IMR-90 (cell line): Measurements from ENCODE around the gene AIP. TPM values are rescaled to one million over a fixed set of nuclear protein-coding genes. Genes with fewer than 3 reads are reported as not detected.

Source experiments
- ATAC-seq: fragments of 200-7000 bp; cut with Tn5 transposase; 2 replicates; pipeline ENCODE4 v1.9.1; 2020; ENCODE audit warnings: low read depth, mild to moderate bottlenecking, moderate library complexity
- BruUV-seq: library from RNA; stranded (reverse); fragments of 400-500 nt; replicated peaks from 2 replicates; lab custom pipeline; 2021; lab: Mats Ljungman, UMichigan
- CTCF ChIA-PET: fragments of 300-600 bp; formaldehyde crosslinking; extraction: SDS; loops from one replicate; lab custom pipeline; 2021; ENCODE audit warnings: antibody characterized with exemption; lab: Yijun Ruan, JAX
- POLR2A ChIA-PET: fragments of 300-600 bp; sonication (Branson Sonifier 250); formaldehyde crosslinking; loops from one replicate; lab custom pipeline; 2022; ENCODE audit warnings: antibody characterized with exemption; ENCODE audit not compliant: unreplicated experiment; lab: Charles Lee
- DNase-seq: peaks from one replicate; pipeline ENCODE4 v3.0.0; 2013
- H2AFZ ChIP-seq: replicated peaks from 2 replicates; pipeline ENCODE3; 2013; ENCODE audit warnings: low read length, mild to moderate bottlenecking; ENCODE audit not compliant: poor library complexity
- H2AK5ac ChIP-seq: 2 replicates; pipeline ENCODE4 v1.6.1; 2013; ENCODE audit warnings: low read depth, low read length, inconsistent platforms
- H2AK9ac ChIP-seq: replicated peaks from 2 replicates; pipeline ENCODE3; 2013; ENCODE audit warnings: mild to moderate bottlenecking, low read depth, low read length, moderate library complexity; ENCODE audit not compliant: poor library complexity
- H2BK120ac ChIP-seq: 2 replicates; pipeline ENCODE4 v1.6.1; 2013; ENCODE audit warnings: low read depth, low read length, inconsistent platforms
- H2BK15ac ChIP-seq: 3 replicates; pipeline ENCODE4 v1.6.1; 2013; ENCODE audit warnings: low read depth, low read length, inconsistent platforms
- H2BK20ac ChIP-seq: 2 replicates; pipeline ENCODE4 v1.6.1; 2013; ENCODE audit warnings: low read depth, mild to moderate bottlenecking, inconsistent platforms, low read length, moderate library complexity
- H2BK5ac ChIP-seq: 2 replicates; pipeline ENCODE4 v1.6.1; 2013; ENCODE audit warnings: mild to moderate bottlenecking, low read depth, low read length, inconsistent platforms; ENCODE audit not compliant: poor library complexity, severe bottlenecking
- H3K14ac ChIP-seq: replicated peaks from 2 replicates; pipeline ENCODE4 v1.6.1; 2013; ENCODE audit warnings: low read depth, low read length, inconsistent platforms
- H3K18ac ChIP-seq: 2 replicates; pipeline ENCODE4 v1.6.1; 2013; ENCODE audit warnings: low read depth, low read length, control low read depth
- H3K23ac ChIP-seq: 2 replicates; pipeline ENCODE4 v1.6.1; 2013; ENCODE audit warnings: low read depth, low read length, inconsistent platforms
- H3K27ac ChIP-seq: 2 replicates; pipeline ENCODE4 v1.5.1; 2013; ENCODE audit warnings: mild to moderate bottlenecking, control low read depth, low read length; ENCODE audit not compliant: insufficient read depth
- H3K27me3 ChIP-seq: 2 replicates; pipeline ENCODE4 v1.6.1; 2013; ENCODE audit warnings: low read length; ENCODE audit not compliant: control insufficient read depth, insufficient read depth
- H3K36me3 ChIP-seq: 2 replicates; pipeline ENCODE4 v1.6.1; 2013; ENCODE audit warnings: low read length, mixed read lengths; ENCODE audit not compliant: control insufficient read depth, insufficient read depth
- H3K4ac ChIP-seq: 2 replicates; pipeline ENCODE4 v1.6.1; 2013; ENCODE audit warnings: low read depth, low read length, inconsistent platforms
- H3K4me1 ChIP-seq: 2 replicates; pipeline ENCODE4 v1.6.1; 2013; ENCODE audit warnings: low read length, mixed read lengths; ENCODE audit not compliant: control insufficient read depth, insufficient read depth
- H3K4me2 ChIP-seq: 2 replicates; pipeline ENCODE4 v1.6.1; 2013; ENCODE audit warnings: low read depth, mild to moderate bottlenecking, control low read depth, low read length, moderate library complexity
- H3K4me3 ChIP-seq: 2 replicates; pipeline ENCODE4 v1.5.1; 2013; ENCODE audit warnings: low read depth, mild to moderate bottlenecking, control low read depth, low read length, moderate library complexity; ENCODE audit not compliant: insufficient read depth
- H3K56ac ChIP-seq: 2 replicates; pipeline ENCODE4 v1.6.1; 2013; ENCODE audit warnings: low read length, inconsistent platforms; ENCODE audit not compliant: insufficient read depth; ENCODE audit errors: extremely low read depth
- H3K79me1 ChIP-seq, 2 experiments: 2 replicates each; pipeline ENCODE4 v1.6.1; 2013; ENCODE audit warnings: low read length in 2 of 2, inconsistent platforms in 1 of 2, low read depth in 1 of 2
- H3K9ac ChIP-seq: 2 replicates; pipeline ENCODE4 v1.6.1; 2013; ENCODE audit warnings: low read depth, low read length, control low read depth
- H3K9me1 ChIP-seq: 2 replicates; pipeline ENCODE4 v1.6.1; 2013; ENCODE audit warnings: low read length, inconsistent platforms; ENCODE audit not compliant: insufficient read depth
- H3K9me3 ChIP-seq: 2 replicates; pipeline ENCODE4 v1.6.1; 2013; ENCODE audit warnings: low read length; ENCODE audit not compliant: control insufficient read depth, insufficient read depth
- H4K20me1 ChIP-seq: 2 replicates; pipeline ENCODE4 v1.6.1; 2013; ENCODE audit warnings: low read length, inconsistent platforms; ENCODE audit not compliant: insufficient read depth
- H4K5ac ChIP-seq: 2 replicates; pipeline ENCODE4 v1.6.1; 2013; ENCODE audit warnings: mild to moderate bottlenecking, low read depth, low read length, control low read depth
- H4K8ac ChIP-seq, 2 experiments: 2 replicates each; pipeline ENCODE4 v1.6.1; 2013; ENCODE audit warnings: low read depth in 2 of 2, low read length in 2 of 2, control low read depth in 1 of 2, inconsistent platforms in 1 of 2
- H4K91ac ChIP-seq: 2 replicates; pipeline ENCODE4 v1.6.1; 2013; ENCODE audit warnings: low read depth, low read length, inconsistent platforms; ENCODE audit not compliant: insufficient read depth
- FOS ChIP-seq: fragments of 150-350 bp; IDR thresholded peaks from 2 replicates; pipeline ENCODE4 v1.6.1; 2016; ENCODE audit warnings: low read depth, low read length
- MXI1 ChIP-seq: IDR thresholded peaks from 2 replicates; pipeline ENCODE4 v1.6.1; 2012; ENCODE audit warnings: low read depth, mild to moderate bottlenecking, low read length, moderate library complexity, borderline replicate concordance
- POLR2A ChIP-seq: IDR thresholded peaks from 2 replicates; pipeline ENCODE4 v1.6.1; 2012; ENCODE audit warnings: mild to moderate bottlenecking, low read depth, low read length
- RCOR1 ChIP-seq: IDR thresholded peaks from 2 replicates; pipeline ENCODE4 v1.6.1; 2012; ENCODE audit warnings: mild to moderate bottlenecking, low read length, improper control_type of control experiment; ENCODE audit not compliant: insufficient replicate concordance
- SMC3 ChIP-seq: fragments of 150-350 bp; IDR thresholded peaks from 2 replicates; pipeline ENCODE4 v1.6.1; 2016; ENCODE audit warnings: low read depth, mild to moderate bottlenecking, antibody characterized with exemption, low read length, moderate library complexity
- USF2 ChIP-seq: fragments of 150-350 bp; IDR thresholded peaks from 2 replicates; pipeline ENCODE4 v1.6.1; 2017; ENCODE audit warnings: mild to moderate bottlenecking, antibody characterized with exemption, low read length, low read depth
- WGBS, 2 experiments: methylation state at CpG; one replicate each; pipeline versions ENCODE4 v1.1.5 to v1.1.7; 2013; ENCODE audit warnings: missing lambda C conversion rate in 2 of 2; ENCODE audit not compliant: insufficient read length in 1 of 2; ENCODE audit errors: extremely low coverage in 2 of 2; 5-methylcytosine and 5-hydroxymethylcytosine counted together
- dilution Hi-C: fragments of 300-500 bp; cut with HindIII; formaldehyde crosslinking; loops from one replicate; pipeline ENCODE4 v1.14.3; 2018; ENCODE audit warnings: low sequenced_read_pairs; ENCODE audit not compliant: unreplicated experiment
- in situ Hi-C: fragments of 300-500 bp; cut with MboI; formaldehyde crosslinking; loops from 3 replicates; pipeline ENCODE4 v1.14.3; 2019; ENCODE audit warnings: low sequenced_read_pairs, inconsistent platforms, mixed read lengths
- intact Hi-C: fragments of 100-400 bp; cut with micrococcal nuclease; formaldehyde crosslinking; loops from 2 replicates; pipeline ENCODE4 v1.10.0; 2022
- polyA plus RNA-seq, 3 experiments: library from polyadenylated mRNA; depleted of rRNA; stranded (reverse); fragments of >200 nt; gene quantifications; 2 replicates each; pipeline ENCODE4 v1.2.3, GENCODE V29; 2012; ENCODE audit warnings: low replicate concordance in 1 of 3
- total RNA-seq: library from RNA; depleted of rRNA; stranded (reverse); fragments of >200 nt; gene quantifications from 2 replicates; pipeline ENCODE4 v1.2.3, GENCODE V29; 2012

The AIP gene
- total and polyA plus RNA-seq, 2 of the 4 experiments (the other 2 are of a cell fraction), result 95.5 to 122 TPM

GRCh38 chr11:67507864-67508485 is 25.1 kb downstream of the AIP start, which contains the start of gene CDK2AP2:
CDK2AP2 (minus strand) TSS chr11:67508162; CDS start chr11:67508082, 80 bp downstream.
- H3K9me1 ChIP-seq, result no peaks in the 10 kb centered on the region; the same call in 1 of the 2 replicates
- H2BK120ac ChIP-seq, result peak within 1 kb of the TSS; percentile 49; the same call in 1 of the 2 replicates
- H3K4ac ChIP-seq, result peak within 1 kb of the TSS; percentile 78
- H2BK20ac ChIP-seq, result no peak within 1 kb of the TSS
- CTCF ChIA-PET, result no interaction called here
- no peak within 1 kb of the TSS for H2BK15ac ChIP-seq
- H3K36me3 ChIP-seq, result no peaks in the 10 kb centered on the region
- H3K9ac ChIP-seq, result peak within 1 kb of the TSS; percentile 63
- intact Hi-C loops (loop anchor here (1.0 to 2.0 kb wide), 3 partner anchors 75 to 161 kb away; partner anchors contain the start of genes GSTP1 and PPP1CA), in situ Hi-C loops (no loop called here), dilution Hi-C loops (no loop called here)
- no peaks in the 10 kb centered on the region for H4K20me1 ChIP-seq
- ATAC-seq (peak; percentile 82), DNase-seq (peak; percentile 100)
- H4K91ac ChIP-seq, result peak within 1 kb of the TSS; percentile 57; the same call in 1 of the 2 replicates
- H2BK5ac ChIP-seq, result peak within 1 kb of the TSS; percentile 78
- H3K18ac ChIP-seq, result no peak within 1 kb of the TSS
- TF ChIP-seq SMC3 (no peak), POLR2A (peak; percentile 28; the same call in 1 of the 2 replicates), MXI1 (peak; percentile 46; the same call in 1 of the 2 replicates), FOS (peak; percentile 91), RCOR1 (peak; percentile 98), USF2 (no peak)
- BruUV-seq, result no TSS peak
- H3K4me2 ChIP-seq, result peak within 1 kb of the TSS; percentile 92
- H3K4me3 ChIP-seq, result peak within 1 kb of the TSS; percentile 88
- H3K9me3 ChIP-seq, result no peaks in the 10 kb centered on the region
- 0% methylated on average over 39 of the region's 57 CpGs; no CpG with 5 or more reads in 1 of the 2 experiments for WGBS, 2 experiments
- H3K27me3 ChIP-seq, result 0 out of 2 replicates have a peak, but pooled peaks cover 2% of the 10 kb centered on the region
- H3K4me1 ChIP-seq, result peaks cover 14% of the 10 kb centered on the region
- H3K79me1 ChIP-seq, result peaks cover 0 to 30% of the 10 kb centered on the region in 2 experiments; a peak in 1 of 4 replicates
- H2AK5ac ChIP-seq, result peak within 1 kb of the TSS; percentile 44; the same call in 1 of the 2 replicates
- POLR2A ChIA-PET, result no interaction called here
- peak within 1 kb of the TSS; percentile 99 for H2AFZ ChIP-seq
- H4K5ac ChIP-seq, result peak within 1 kb of the TSS; percentile 66
- peak within 1 kb of the TSS; percentile 92 to 93 for H4K8ac ChIP-seq
- H2AK9ac ChIP-seq, result peak within 1 kb of the TSS; percentile 95
- no peak within 1 kb of the TSS; the same call in 1 of the 2 replicates for H3K56ac ChIP-seq
- H3K23ac ChIP-seq, result no peak within 1 kb of the TSS
- H3K27ac ChIP-seq, result peak within 1 kb of the TSS; percentile 69
- H3K14ac ChIP-seq, result peak within 1 kb of the TSS; percentile 56
